HEK293T (cell line): ENCODE measurements around the gene DOCK1.

ENCODE experiments used
- ARNT ChIP-seq: fragments of 450-650 bp; IDR thresholded peaks from 2 replicates; pipeline ENCODE4 v1.6.1; 2017; ENCODE audit warnings: mild to moderate bottlenecking
- BHLHE40 ChIP-seq: fragments of 450-650 bp; IDR thresholded peaks from 2 replicates; pipeline ENCODE4 v1.6.1; 2016; ENCODE audit warnings: mild to moderate bottlenecking, moderate library complexity, borderline replicate concordance
- CTBP1 ChIP-seq: fragments of 450-650 bp; IDR thresholded peaks from 2 replicates; pipeline ENCODE4 v1.6.1; 2016; ENCODE audit warnings: borderline replicate concordance
- ELF4 ChIP-seq: fragments of 450-650 bp; IDR thresholded peaks from 2 replicates; pipeline ENCODE4 v1.6.1; 2017; ENCODE audit warnings: antibody characterized with exemption
- FOXK2 ChIP-seq: fragments of 450-650 bp; IDR thresholded peaks from 2 replicates; pipeline ENCODE4 v1.6.1; 2016; ENCODE audit warnings: mild to moderate bottlenecking
- FOXM1 ChIP-seq: fragments of 450-650 bp; IDR thresholded peaks from 2 replicates; pipeline ENCODE4 v1.6.1; 2017; ENCODE audit warnings: mild to moderate bottlenecking, borderline replicate concordance
- HDGF ChIP-seq: fragments of 450-650 bp; IDR thresholded peaks from 2 replicates; pipeline ENCODE4 v1.6.1; 2017; ENCODE audit warnings: antibody characterized with exemption, borderline replicate concordance
- LEF1 ChIP-seq: fragments of 450-650 bp; IDR thresholded peaks from 2 replicates; pipeline ENCODE4 v1.6.1; 2017; ENCODE audit warnings: mild to moderate bottlenecking, borderline replicate concordance
- SP1 ChIP-seq: fragments of 450-650 bp; IDR thresholded peaks from 2 replicates; pipeline ENCODE4 v1.6.1; 2017
- SUZ12 ChIP-seq: fragments of 450-650 bp; IDR thresholded peaks from 2 replicates; pipeline ENCODE4 v1.6.1; 2016; ENCODE audit warnings: mild to moderate bottlenecking
- TARDBP ChIP-seq: fragments of 450-650 bp; IDR thresholded peaks from 2 replicates; pipeline ENCODE4 v1.6.1; 2016

GRCh38 chr10:127157506-127158200 lies 252.4 kb downstream of the DOCK1 start:
- TF ChIP-seq LEF1, result no peak
- no peak for TF ChIP-seq FOXM1
- TF ChIP-seq SUZ12, result no peak
- no peak for TF ChIP-seq ELF4
- no peak for TF ChIP-seq TARDBP
- no peak for TF ChIP-seq FOXK2
- no peak for TF ChIP-seq HDGF
- no peak for TF ChIP-seq CTBP1
- no peak for TF ChIP-seq SP1
- no peak for TF ChIP-seq BHLHE40
- no peak for TF ChIP-seq ARNT
